GDM1 (cell line): ENCODE results near the gene PHF20.
"Not testable (repeated sequence)": the region's sequence is repeated elsewhere in the genome, so short reads cannot be mapped to it uniquely, and the experiment has no call there.

Experiments used
- DNase-seq: peaks from one replicate; lab custom pipeline; 2025; lab: John Stamatoyannopoulos, UW

PHF20 gene

DNA sequence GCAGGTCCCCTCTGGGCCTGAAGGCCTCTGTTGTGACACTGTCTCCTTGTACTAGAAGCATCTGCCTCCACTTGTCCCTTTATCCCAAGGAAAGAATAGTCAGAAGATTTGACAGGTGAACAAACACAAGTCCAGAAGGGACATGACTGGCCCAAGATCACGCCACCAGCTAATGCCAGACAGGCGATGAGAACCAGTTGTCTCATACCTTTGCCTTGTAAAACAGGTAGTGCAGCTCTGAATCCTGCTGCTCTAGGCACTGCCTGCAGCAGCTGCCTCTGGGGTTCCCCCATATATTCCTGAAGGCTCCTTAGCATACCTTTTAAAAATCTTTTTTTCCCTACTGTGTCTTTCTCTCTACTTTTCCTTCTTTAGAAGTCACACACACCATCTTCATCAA lies 157.5 kb downstream of the PHF20 start:
- no peak for DNase-seq

- DNase-seq = no peak
Measured at GRCh38 chr20:35934050-35934449, 162.2 kb downstream of the PHF20 start.

DNA sequence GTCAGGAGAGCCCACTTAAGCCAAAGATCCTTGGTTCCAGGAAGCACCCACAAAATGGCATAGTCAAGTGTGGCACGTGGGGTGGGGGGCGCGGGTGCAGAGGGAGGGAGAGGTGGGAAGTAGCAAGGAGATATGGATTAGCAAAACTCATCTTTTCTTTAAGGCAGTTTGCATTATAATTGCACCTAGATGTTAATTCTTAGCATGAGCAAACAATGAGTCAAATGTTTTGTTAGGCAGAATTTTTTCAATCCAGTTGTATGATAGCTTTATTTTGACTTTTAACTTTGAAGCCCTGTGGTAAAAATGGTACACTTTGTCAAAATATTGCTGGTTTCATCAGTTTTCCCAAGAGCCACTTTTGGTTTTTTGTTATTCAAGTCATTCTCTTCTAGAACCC lies 167.4 kb downstream of the PHF20 start:
- DNase-seq = no peak

DNA sequence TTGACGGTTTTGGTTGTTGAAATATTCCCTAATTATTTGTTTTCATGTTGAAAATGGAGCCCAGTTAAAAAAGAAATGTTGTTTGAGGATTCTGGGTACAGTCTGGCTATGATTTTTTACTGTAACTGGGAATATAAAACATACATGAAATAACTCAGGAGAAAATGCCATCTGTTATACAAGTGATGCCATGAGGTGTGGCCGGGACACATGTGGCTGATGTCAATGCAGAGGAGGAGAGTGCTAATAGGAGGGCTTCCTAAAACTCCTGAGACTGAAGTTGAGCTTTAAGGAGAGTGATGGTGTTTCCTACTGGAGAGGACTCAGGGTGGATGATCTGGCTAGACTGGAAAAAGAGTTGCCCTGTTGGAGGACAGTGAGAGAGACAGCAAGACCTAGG lies 169.8 kb downstream of the PHF20 start:
- DNase-seq = no peak

DNA sequence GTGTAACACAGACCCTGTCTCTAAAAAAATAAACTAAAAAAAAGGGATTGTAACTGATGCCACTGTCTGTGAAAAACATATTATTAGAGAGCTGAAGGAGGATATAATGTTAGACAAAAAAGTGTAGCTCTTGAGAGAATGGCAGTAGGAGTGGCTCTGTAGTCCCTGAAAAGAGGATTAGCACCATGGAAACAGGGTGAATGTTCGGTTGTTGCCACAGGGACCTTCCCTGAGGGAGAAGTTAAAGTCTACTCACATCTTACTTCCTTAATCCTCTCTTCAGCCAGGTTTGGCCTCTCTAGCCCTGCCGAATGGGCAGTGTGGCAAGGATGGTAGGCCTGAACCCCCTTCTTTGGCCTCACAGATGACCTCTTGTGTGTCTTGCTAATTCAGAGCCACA lies 170.4 kb downstream of the PHF20 start:
- no peak for DNase-seq

DNA sequence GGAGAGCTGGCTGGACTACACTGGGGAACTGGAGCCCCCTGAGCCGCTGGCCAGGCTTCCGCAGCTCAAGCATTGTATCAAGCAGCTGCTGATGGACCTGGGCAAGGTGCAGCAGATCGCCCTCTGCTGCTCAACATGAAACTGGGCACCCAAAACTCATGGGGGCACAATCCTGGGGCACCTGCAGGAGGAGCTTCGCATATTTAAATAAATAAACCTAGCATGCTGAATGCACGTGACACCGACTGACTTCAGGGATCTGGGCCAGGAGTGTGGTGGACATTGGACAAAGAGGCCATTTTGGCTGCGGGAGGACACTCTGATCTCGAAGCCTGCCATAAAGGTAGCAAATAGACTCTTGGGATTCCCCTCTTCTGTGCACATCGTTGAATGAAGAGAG lies 175.7 kb downstream of the PHF20 start:
- DNase-seq = no peak

DNA sequence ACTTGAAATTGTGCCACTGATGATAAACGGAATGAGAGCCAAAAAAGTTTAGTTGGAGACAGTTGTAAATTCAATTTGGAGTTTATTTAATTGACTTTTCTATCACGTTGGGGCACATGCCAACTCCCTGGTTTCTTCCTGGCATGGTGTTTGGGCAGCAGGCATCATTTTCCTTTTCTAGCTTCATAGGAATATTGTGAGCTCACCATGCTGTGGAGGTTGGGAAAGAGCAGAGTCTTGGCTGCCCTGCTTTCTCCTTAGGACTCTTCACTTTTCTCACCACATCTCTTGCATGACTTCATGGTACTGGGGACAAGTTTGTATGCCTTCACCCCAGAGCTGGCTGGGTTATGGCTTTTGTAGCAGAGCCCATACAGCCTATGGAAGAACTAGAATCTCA lies 176.1 kb downstream of the PHF20 start:
- DNase-seq = no peak

- DNase-seq = no peak
Measured at GRCh38 chr20:35950093-35950492, 178.3 kb downstream of the PHF20 start.

DNA sequence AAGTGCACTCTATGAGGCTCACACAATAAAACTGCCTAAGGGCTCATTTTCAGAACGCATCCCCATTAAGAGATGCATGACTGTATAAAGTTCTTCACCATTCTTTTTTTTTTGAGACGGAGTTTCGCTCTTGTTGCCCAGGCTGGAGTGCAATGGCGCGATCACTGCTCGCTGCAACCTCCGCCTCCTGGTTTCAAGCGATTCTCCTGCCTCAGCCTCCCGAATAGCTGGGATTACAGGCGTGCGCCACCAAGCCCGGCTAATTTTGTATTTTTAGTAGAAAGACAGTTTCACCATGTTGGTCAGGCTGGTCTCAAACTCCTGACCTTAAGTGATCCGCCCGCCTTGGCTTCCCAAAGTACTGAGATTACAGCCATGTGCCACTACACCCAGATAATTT lies 180.3 kb downstream of the PHF20 start:
- DNase-seq = not testable (repeated sequence)

DNA sequence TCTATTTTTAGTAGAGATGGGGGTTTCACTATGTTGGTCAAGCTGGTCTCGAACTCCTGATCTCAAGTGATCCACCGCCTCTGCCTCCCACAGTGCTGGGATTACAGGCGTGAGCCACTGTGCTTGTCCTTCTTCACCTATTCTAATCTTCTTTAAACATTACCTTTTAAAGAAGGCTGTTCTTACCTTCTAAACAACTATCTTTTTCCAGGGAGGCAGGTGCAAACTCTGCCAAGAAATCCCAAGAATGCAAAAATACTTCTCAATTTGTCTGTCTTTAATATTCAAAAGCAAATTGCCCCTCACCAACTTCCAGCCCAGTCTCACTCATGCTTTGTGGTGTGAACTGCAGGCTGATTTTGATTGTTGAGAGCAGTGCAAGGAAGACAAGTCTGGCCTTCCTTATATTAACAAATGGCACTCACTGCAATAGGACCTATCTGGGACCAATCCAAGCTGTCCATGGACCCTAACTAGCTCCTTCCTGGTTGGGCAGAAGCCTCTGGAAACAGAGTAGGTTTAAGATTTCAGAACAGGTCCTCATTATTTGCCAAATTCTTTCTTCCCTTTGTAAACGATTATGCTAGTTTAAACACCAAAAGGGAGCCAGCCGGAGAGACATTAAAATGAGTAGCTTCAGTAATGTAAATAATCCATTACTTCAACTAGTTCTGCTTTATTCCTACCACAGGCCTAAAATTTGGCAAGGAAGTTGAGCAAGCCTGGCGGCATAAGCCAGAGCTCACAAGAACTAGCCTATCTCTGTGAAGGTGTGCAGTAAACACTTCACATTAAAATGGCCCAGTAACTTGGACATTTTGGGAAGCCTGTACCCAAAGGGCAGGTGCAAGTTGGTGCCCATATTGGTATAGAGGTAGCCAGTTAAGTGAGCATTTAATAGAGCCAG lies 180.9 kb downstream of the PHF20 start:
- DNase-seq = no peak

- peak; percentile 54 for DNase-seq
Measured at GRCh38 chr20:35953387-35954199, 181.8 kb downstream of the PHF20 start.

DNA sequence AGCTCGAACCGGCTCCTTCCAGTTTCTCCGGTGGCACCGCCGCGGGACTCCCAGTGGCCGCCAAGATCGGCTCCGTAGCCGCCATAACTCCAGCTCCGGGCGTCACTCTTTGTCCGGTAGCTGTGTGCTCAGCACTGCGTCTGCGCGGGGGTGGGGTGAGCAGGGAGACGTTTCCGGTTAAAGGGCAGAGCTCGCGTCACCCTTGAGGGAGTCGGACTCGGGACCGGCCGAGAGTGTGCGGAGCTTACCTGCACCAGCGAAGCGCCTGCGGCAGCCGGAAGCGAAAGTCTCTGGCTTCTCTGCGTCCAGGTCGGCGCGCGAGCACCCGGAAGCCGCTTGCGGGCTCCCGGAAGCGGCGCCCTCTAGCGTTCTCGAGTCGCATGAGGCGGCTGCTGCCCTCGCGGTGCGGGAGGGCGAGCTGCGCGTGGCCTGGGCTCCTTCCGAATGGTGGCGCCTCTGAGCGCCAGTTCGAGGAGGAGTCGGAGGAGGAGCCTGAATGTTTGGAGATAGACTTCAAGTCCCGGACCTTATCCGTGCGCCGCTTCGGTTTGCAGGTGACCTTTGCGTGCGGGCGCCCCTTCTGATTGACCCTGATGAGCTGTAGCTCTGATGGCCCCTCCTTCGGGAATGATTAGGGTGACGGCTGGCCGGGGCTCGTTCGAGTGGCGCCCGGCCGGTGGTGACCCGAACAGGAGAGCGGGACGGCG lies 182.5 kb downstream of the PHF20 start, which contains the start of gene SCAND1:
Gene SCAND1, minus strand, starts transcription at position 303 of the 707 bp plus-strand sequence. Its CDS starts 218 bp downstream, at position 85.
- DNase-seq = peak; percentile 94

- DNase-seq = no peak
Measured at GRCh38 chr20:35954907-35955251, 183.1 kb downstream of the PHF20 start.

DNA sequence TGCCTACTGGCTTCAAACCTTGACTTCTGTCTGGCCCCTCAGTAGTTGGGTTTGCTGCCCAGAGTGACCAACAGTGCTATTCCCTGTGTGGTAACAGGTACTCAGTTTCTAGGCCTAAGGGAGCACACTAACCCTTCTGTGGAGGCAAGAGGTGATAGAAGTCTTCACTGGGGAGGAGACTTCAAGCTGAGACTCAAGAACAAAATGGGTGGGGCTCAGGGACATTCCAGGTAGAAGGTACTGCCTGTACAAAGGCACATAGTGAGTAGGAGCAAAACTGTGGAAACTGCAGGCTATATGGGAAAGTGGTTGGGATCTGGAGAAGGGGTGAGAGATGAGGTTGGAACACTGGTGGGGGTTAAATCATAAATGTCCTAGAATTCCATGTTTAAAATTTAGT lies 184.8 kb downstream of the PHF20 start:
- no peak for DNase-seq

DNA sequence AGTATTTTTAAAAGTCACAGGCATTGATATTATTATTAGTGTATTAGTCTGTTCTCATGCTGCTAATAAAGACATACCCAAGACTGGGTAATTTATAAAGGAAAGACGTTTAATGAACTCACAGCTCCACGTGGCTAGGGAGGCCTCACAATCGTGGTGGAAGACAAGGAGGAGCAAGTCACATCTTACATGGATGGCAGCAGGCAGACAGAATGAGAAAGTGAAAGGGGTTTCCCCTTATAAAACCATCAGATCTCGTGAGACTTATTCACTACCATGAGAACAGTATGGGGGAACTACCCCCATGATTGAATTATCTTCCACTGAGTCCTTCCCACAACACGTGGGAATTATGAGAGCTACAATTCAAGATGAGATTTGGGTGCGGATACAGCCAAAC lies 187.5 kb downstream of the PHF20 start:
- DNase-seq = not testable (repeated sequence)

GRCh38 chr20:35963878-35964277 lies 192.1 kb downstream of the PHF20 start:
- DNase-seq = no peak

- no peak for DNase-seq
Measured at GRCh38 chr20:35967979-35968640, 196.3 kb downstream of the PHF20 start, which contains the start of gene CNBD2. Gene CNBD2, plus strand, starts transcription at chr20:35968590. Its CDS starts 173 bp downstream, at chr20:35968763.

- DNase-seq = no peak
Measured at GRCh38 chr20:35968930-35969329, 197.1 kb downstream of the PHF20 start.

- DNase-seq = no peak
Measured at GRCh38 chr20:35971981-35972380, 200.2 kb downstream of the PHF20 start.

- no peak for DNase-seq
Measured at GRCh38 chr20:35972462-35972861, 200.6 kb downstream of the PHF20 start.

- no peak for DNase-seq
Measured at GRCh38 chr20:35974256-35974655, 202.4 kb downstream of the PHF20 start.
